ENCODE measurements around the gene PKNOX2.

Gene PKNOX2

DNA sequence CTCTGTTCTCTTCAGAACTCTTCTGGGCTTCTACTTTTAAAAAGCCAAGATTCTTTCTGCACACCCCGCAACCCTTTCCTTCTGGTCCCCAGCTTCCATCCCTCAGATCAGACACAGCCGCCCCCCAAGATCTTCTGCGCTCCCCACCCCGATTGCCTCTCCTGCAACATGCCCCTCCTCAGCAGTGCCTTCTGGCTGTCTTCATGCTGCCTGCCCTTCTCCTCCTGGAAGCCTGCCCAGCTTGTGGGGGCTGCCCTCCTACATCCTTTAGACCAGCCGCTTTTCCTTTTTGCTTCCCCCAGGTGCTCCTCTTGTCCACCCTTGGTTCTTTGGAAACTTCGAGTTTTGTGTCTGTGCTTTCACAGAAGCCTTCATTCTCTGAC lies 187.3 kb downstream of the PKNOX2 start:
- TF ChIP-seq, protein P1, sequence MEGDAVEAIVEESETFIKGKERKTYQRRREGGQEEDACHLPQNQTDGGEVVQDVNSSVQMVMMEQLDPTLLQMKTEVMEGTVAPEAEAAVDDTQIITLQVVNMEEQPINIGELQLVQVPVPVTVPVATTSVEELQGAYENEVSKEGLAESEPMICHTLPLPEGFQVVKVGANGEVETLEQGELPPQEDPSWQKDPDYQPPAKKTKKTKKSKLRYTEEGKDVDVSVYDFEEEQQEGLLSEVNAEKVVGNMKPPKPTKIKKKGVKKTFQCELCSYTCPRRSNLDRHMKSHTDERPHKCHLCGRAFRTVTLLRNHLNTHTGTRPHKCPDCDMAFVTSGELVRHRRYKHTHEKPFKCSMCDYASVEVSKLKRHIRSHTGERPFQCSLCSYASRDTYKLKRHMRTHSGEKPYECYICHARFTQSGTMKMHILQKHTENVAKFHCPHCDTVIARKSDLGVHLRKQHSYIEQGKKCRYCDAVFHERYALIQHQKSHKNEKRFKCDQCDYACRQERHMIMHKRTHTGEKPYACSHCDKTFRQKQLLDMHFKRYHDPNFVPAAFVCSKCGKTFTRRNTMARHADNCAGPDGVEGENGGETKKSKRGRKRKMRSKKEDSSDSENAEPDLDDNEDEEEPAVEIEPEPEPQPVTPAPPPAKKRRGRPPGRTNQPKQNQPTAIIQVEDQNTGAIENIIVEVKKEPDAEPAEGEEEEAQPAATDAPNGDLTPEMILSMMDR (IDR thresholded peaks at IDR 0.05; ENCODE audit: low read depth, low read length), result no peak
- no peak for DNase-seq (ENCODE audit: low read depth in 2 of 2)
- no peak overlapping the region for H3K4me3 ChIP-seq (replicated peaks in 1 of 2; ENCODE audit: low read depth in 2 of 2, low read length in 2 of 2)

DNA sequence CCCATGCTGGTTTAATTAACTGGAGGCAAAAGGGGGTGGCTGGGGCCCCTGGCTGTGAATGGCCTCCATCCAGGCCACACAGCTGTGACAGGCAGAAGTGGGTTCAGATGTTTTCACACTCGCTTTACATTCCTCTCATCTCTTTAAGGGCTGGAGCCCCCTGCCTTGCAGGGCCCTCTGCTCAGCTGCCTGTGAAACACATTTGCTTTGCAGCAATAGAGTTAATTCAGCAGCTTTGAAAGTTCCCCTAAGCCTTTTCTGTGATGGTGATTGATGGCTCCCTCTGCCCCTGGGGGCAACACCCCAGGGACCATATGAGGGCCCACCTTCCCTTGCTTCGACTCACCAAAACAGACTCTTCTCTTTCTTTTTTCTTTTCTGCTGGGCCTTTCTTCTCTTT lies 192.2 kb downstream of the PKNOX2 start:
- TF ChIP-seq, protein P1 (IDR thresholded peaks at IDR 0.05; ENCODE audit: low read depth, low read length), result no peak
- no peak overlapping the region for H3K4me3 ChIP-seq (replicated peaks in 1 of 2; ENCODE audit: low read depth in 2 of 2, low read length in 2 of 2)
- DNase-seq (ENCODE audit: low read depth in 2 of 2), result no peak

DNA sequence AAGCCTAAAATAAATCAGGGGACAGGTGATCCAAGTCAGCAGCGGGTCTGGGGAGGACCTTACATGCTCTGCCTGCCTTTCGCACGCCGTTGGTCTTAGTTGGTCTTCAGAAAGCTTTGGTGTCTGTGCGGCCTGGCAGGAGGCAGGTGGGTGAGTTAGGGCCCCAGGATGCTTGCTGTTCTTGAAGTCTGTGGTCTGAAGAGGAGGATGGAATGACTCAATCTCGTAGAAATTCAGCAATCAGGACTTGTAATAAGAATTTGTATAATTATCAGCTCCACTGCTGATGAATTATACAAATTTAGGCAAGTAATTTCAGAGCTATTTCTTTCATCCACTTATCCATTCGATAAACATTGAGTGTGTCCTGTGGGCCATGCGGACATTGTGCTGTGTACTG lies 193.0 kb downstream of the PKNOX2 start:
- no peak for DNase-seq (ENCODE audit: low read depth in 2 of 2)
- TF ChIP-seq, protein P1 (IDR thresholded peaks at IDR 0.05; ENCODE audit: low read depth, low read length), result no peak
- no peak overlapping the region for H3K4me3 ChIP-seq (replicated peaks in 1 of 2; ENCODE audit: low read depth in 2 of 2, low read length in 2 of 2)

DNA sequence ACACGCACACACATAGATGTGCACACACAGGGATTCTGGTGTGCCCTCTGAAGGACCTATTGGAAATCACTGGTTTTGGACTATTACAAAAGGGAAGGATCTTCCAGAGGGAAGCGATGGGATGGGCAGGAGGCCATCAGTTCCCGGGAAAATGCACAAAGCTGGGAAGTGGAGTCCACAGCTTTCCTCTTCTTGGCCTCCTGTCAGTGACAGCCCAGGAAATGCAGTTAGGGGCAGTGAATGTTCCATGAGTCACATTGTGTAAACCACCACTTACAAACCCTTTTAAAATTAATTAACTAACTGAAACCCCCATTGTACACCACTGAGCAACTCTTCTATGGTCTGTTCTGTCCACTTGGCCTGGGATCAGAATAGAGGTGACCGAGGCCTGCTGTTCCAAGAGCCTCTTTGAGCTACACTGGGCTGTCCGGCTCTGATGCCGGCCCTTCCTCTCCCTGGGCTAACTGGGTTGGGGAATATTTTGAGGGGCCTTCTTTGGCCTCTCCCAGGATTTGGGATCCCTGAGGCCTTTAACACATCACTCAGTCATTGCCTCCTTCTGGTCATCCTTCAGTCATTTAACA lies 193.8 kb downstream of the PKNOX2 start:
- H3K4me3 ChIP-seq (replicated peaks in 1 of 2; ENCODE audit: low read depth in 2 of 2, low read length in 2 of 2), result no peak overlapping the region
- TF ChIP-seq, protein P1 (IDR thresholded peaks at IDR 0.05; ENCODE audit: low read depth, low read length), result no peak
- DNase-seq (ENCODE audit: low read depth in 2 of 2), result peak; percentile 24 to 32

DNA sequence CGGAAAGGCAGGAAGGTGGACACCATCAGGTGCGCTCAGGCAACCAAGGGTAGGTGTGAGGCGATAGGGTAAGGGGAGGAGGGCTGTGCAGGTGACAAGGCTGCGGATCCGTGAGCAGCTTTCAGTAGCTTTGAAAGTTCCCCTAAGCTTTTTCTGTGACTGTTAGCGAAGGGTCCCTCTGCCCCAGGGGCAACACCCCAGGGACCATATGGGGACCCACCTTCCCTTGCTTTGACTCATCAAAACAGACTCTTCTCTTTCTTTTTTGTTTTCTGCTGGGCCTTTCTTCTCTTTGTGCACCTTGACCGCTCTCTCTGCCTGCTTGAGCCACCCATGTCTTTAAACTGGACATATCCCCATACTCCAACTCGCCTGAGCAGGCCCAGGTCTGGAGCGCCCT lies 194.6 kb downstream of the PKNOX2 start:
- TF ChIP-seq, protein P1 (IDR thresholded peaks at IDR 0.05; ENCODE audit: low read depth, low read length), result no peak
- no peak overlapping the region for H3K4me3 ChIP-seq (replicated peaks in 1 of 2; ENCODE audit: low read depth in 2 of 2, low read length in 2 of 2)
- DNase-seq (ENCODE audit: low read depth in 2 of 2), result no peak

DNA sequence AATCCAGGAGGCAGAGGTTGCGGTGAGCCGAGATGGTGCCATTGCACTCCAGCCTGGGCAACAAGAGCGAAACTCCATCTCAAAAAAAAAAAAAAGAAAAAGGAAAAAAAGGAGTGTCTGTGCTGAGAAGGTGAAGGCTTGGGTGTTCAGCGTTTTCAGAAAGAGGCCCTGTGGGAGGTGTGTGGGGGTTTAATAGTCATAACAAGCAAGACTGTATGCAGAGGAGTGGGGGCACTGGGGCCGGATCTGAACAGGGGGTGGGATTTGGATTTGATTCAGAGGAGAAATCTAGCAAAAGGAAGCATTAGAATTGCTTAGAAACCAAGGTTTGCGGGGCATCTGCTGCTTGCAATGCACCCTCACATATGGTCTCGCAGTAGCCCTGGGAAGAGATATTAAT lies 195.5 kb downstream of the PKNOX2 start:
- DNase-seq (ENCODE audit: low read depth in 2 of 2), result no peak
- H3K4me3 ChIP-seq (replicated peaks in 1 of 2; ENCODE audit: low read depth in 2 of 2, low read length in 2 of 2), result no peak overlapping the region
- TF ChIP-seq, protein P1 (IDR thresholded peaks at IDR 0.05; ENCODE audit: low read depth, low read length), result no peak

Data from cardiac fibroblast (primary cell).